ENCODE results near the gene BCAS3. TPM values are rescaled to one million over a fixed set of nuclear protein-coding genes. Genes with fewer than 3 reads are reported as not detected.

BCAS3 gene
- total RNA-seq, 2 donors from 2014 or later = 44.1 to 71.5 TPM

- Histone ChIP-seq H3K27me3 (no peaks in the 10 kb centered on the region), H3K9me3 (no peaks in the 10 kb centered on the region), H3K4me3 (no peak overlapping the region), H3K36me3 (replicated peaks in 1 of 2; ENCODE audit: insufficient read depth in 1 of 2, low read depth in 2 of 2) (no peaks in the 10 kb centered on the region), H3K4me1 (no peaks in the 10 kb centered on the region), H3K27ac (no peak overlapping the region)
- WGBS, 2 donors = 62 to 91% methylated on average over 1 of the region's 1 CpG
- ATAC-seq (no peak), DNase-seq (no peak)
- intact Hi-C loops (cut with DNase I) = no loop called here
- TF ChIP-seq POLR2A (IDR thresholded peaks at IDR 0.05) = no peak
- no peak for TF ChIP-seq CTCF (IDR thresholded peaks at IDR 0.05)
Observed at GRCh38 chr17:60817192-60817591, 139.5 kb downstream of the BCAS3 start.

- Histone ChIP-seq H3K27ac (no peak overlapping the region), H3K4me1 (no peaks in the 10 kb centered on the region), H3K4me3 (no peak overlapping the region), H3K27me3 (no peaks in the 10 kb centered on the region), H3K36me3 (replicated peaks in 1 of 2; ENCODE audit: insufficient read depth in 1 of 2, low read depth in 2 of 2) (no peaks in the 10 kb centered on the region), H3K9me3 (no peaks in the 10 kb centered on the region)
- DNase-seq = no peak
- ATAC-seq = no peak
- no peak for TF ChIP-seq CTCF (IDR thresholded peaks at IDR 0.05)
- TF ChIP-seq POLR2A (IDR thresholded peaks at IDR 0.05) = no peak
- intact Hi-C loops (cut with DNase I) = no loop called here
- 92 to 97% methylated on average over 4 of the region's 4 CpGs for WGBS, 2 donors
Observed at GRCh38 chr17:60819447-60820130, 141.9 kb downstream of the BCAS3 start.

GRCh38 chr17:60823515-60823914, 145.9 kb downstream of the BCAS3 start:
- Histone ChIP-seq H3K27me3 (no peaks in the 10 kb centered on the region), H3K27ac (no peak overlapping the region), H3K9me3 (no peaks in the 10 kb centered on the region), H3K4me1 (no peaks in the 10 kb centered on the region), H3K4me3 (no peak overlapping the region), H3K36me3 (replicated peaks in 1 of 2; ENCODE audit: insufficient read depth in 1 of 2, low read depth in 2 of 2) (no peaks in the 10 kb centered on the region)
- 66 to 81% methylated on average over 5 of the region's 5 CpGs for WGBS, 2 donors
- ATAC-seq = no peak
- intact Hi-C loops (cut with DNase I) = no loop called here
- TF ChIP-seq CTCF (IDR thresholded peaks at IDR 0.05) (no peak), POLR2A (IDR thresholded peaks at IDR 0.05) (no peak)
- DNase-seq = no peak

- no peaks in the 10 kb centered on the region for H3K9me3 ChIP-seq
- intact Hi-C loops (cut with DNase I) = no loop called here
- no peaks in the 10 kb centered on the region for H3K36me3 ChIP-seq (replicated peaks in 1 of 2; ENCODE audit: insufficient read depth in 1 of 2, low read depth in 2 of 2)
- TF ChIP-seq CTCF (IDR thresholded peaks at IDR 0.05) (no peak), POLR2A (IDR thresholded peaks at IDR 0.05) (no peak)
- H3K27ac ChIP-seq = no peak overlapping the region
- ATAC-seq (no peak), DNase-seq (no peak)
- no peaks in the 10 kb centered on the region for H3K4me1 ChIP-seq
- H3K27me3 ChIP-seq = no peaks in the 10 kb centered on the region
- no peak overlapping the region for H3K4me3 ChIP-seq
- WGBS, 2 donors = 97% methylated on average over 1 of the region's 1 CpG
Observed at GRCh38 chr17:60825351-60825750, 147.7 kb downstream of the BCAS3 start.

DNA sequence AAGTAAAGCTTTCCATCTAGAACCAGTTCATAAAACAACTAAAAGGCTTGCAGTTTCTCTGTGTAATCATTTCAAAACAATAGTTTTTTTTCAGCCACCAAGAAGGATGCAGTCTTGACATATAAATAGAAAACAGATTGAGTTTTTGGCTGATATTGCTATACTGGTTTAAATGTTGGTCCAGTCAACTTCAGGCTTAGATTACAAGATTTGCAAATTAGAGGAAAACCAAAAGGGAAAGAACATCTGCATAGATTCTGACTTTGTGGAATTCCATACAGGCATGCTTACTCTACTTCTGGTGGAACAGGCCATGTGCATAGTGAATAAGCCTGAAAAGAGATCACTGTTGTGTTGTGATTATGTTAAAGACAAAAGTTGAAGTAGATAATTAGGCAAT, 150.3 kb downstream of the BCAS3 start:
- Histone ChIP-seq H3K36me3 (replicated peaks in 1 of 2; ENCODE audit: insufficient read depth in 1 of 2, low read depth in 2 of 2) (no peaks in the 10 kb centered on the region), H3K27ac (no peak overlapping the region), H3K4me1 (peaks cover under 1% of the 10 kb centered on the region), H3K4me3 (no peak overlapping the region), H3K27me3 (no peaks in the 10 kb centered on the region), H3K9me3 (no peaks in the 10 kb centered on the region)
- no peak for TF ChIP-seq POLR2A (IDR thresholded peaks at IDR 0.05)
- TF ChIP-seq CTCF (IDR thresholded peaks at IDR 0.05) = no peak
- DNase-seq (no peak), ATAC-seq (no peak)
- intact Hi-C loops (cut with DNase I) = no loop called here

Data from body of pancreas (tissue), 4 donors.